GM12865 (cell line): Measurements from ENCODE around the gene ENG.

Experiments used
- DNase-seq: peaks from one replicate; pipeline ENCODE4 v3.0.0; 2010; ENCODE audit warnings: low read depth
- H3K4me3 ChIP-seq: 2 replicates; pipeline ENCODE4 v1.5.1; 2011; ENCODE audit warnings: mild to moderate bottlenecking, low read depth, low read length, control low read depth
- TF ChIP-seq, protein P1 (sequence below): IDR thresholded peaks from 2 replicates; pipeline ENCODE4 v1.5.1; 2011; ENCODE audit warnings: low read length, control low read depth, low read depth, inconsistent platforms; ENCODE audit not compliant: insufficient read depth; ENCODE audit errors: missing control alignments

Gene ENG

DNA sequence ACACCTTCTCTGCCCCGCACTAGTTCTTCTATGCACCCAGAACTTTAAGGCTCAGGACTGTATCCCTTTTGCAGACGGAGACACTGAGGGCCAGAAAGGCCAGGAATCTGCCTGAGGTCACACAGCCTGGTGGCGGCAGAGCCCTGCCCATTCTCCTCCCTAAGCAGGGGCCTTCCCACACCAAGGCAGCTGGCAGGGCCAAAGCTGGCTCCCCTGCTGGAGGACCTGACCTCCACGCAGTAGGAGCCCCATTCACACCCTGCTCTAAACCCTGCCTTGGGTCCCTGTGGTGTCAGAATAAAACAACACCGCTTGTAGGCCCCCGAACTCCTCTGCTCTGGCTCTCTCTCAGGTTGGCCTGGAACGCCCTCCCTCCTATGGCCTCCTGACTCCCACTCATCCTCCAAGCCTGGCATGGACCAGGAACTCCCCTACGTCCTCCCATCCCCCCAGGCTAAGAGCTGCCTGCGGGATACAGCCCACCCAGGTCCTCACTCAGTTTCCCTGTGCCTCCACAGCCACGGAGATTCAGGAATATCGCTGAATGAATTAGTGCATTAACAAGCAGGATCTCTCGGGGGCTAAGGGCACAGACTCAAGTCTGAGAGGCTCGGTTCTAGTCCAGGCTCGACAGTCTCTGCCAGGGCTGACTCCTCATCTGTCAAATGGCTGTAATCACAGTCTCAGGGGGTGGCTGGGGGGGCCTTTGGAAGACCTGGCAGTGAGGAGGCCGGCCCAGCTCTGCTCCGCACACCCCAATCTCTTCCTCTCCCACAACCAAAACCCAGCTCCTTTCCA lies 42.1 kb upstream of the ENG start:
- TF ChIP-seq, protein P1, sequence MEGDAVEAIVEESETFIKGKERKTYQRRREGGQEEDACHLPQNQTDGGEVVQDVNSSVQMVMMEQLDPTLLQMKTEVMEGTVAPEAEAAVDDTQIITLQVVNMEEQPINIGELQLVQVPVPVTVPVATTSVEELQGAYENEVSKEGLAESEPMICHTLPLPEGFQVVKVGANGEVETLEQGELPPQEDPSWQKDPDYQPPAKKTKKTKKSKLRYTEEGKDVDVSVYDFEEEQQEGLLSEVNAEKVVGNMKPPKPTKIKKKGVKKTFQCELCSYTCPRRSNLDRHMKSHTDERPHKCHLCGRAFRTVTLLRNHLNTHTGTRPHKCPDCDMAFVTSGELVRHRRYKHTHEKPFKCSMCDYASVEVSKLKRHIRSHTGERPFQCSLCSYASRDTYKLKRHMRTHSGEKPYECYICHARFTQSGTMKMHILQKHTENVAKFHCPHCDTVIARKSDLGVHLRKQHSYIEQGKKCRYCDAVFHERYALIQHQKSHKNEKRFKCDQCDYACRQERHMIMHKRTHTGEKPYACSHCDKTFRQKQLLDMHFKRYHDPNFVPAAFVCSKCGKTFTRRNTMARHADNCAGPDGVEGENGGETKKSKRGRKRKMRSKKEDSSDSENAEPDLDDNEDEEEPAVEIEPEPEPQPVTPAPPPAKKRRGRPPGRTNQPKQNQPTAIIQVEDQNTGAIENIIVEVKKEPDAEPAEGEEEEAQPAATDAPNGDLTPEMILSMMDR = no peak
- H3K4me3 ChIP-seq = no peak overlapping the region
- no peak for DNase-seq

DNA sequence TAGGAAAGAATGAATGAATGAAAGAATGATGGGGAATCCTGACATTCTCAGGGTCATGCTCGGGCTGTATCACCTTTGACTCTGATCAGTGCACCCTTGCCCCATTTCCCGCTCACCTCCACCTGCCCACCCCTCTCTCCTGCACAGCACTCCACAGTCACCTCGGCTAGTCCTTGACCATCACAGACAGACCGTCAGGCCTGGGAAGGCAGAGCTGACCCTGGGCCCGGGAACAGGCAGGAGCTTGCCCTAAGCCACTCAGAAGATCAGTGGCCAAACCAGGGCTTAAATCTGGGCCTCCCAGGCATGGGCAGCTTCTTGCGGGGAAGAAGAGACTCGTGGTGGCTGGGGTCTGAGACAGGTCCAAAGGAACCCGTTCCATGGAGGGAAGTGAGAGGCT lies 41.4 kb upstream of the ENG start:
- H3K4me3 ChIP-seq = no peak overlapping the region
- TF ChIP-seq, protein P1 = no peak
- no peak for DNase-seq

DNA sequence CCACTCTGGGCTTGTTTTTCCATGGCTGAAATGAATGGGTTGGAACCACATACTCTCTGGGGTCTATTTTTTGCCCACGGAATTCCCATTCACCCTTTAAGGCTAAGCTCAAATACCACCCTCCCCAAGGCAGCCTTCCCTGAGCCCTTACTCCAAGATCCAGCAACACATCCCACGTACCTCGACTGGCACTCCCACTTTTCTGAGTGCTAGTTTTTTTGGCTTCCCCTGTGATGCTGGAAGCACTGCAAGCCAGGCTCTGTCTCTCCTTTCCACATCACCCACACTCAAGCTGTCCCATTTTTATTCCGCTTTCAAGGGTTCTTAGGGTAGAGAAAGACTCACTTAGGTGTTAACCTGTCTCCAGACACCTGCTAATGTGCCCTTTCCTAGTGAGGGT lies 38.9 kb upstream of the ENG start:
- DNase-seq = no peak
- TF ChIP-seq, protein P1 = no peak
- H3K4me3 ChIP-seq = no peak overlapping the region

DNA sequence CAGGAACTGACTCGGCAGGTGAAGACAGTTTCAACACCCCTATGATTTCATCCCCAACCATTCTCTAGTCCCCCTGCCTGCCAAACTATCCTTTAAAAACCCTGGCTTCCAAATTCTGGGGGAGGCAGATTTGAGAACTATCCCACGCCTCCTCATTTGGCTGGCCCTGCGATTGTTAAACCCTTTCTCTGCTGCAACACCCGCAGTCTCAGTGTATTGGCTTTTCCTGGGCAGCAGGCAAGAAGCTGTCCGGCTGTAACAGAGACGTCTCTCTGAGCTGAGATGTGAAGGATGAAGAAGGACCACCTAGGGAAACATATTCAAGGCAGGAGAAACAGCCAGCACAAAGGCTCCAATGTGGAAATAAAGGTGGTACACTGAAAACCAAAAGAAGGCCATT lies 38.4 kb upstream of the ENG start:
- no peak overlapping the region for H3K4me3 ChIP-seq
- TF ChIP-seq, protein P1 = no peak
- DNase-seq = no peak

DNA sequence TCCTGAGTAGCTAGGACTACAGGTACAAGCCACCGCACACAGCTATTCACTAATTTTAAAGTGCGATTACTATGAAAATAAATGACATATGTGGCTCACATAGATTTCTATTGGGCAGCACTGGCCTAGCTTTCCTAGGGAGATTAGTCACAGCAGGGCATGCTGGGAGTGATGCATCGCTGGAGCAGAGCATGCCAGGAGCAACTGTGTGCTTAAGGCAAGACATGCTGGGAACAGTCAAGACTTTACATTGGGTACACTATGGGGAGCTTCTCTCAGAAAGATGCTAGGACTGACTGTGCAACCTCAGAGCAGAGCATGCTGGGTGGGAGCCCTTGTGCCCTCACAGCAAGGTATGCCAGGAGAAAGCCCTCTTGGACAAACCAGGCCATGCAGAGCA lies 35.6 kb upstream of the ENG start:
- no peak for DNase-seq
- TF ChIP-seq, protein P1 = no peak
- no peak overlapping the region for H3K4me3 ChIP-seq

DNA sequence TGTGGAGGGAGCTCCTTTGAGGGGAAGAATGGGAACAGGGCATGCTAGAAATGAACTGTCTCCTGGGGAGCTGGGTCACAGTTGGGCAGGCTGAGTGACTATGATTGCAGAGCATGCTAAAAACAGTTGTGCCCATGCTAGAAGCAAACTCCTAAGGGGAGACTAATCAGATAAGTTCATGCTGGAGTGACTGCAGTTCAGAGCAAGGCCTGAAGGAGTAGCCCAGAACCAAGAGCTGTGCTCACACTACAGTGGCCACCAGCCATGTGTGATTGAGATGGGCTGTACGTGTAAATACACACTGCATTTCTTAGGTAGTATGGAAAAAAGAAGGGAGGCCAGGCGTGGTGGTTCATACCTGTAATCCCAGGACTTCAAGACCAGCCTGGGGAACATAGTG lies 33.3 kb upstream of the ENG start:
- TF ChIP-seq, protein P1 = peak; percentile 33
- H3K4me3 ChIP-seq = no peak overlapping the region
- peak; percentile 46 for DNase-seq
